GM18858 (cell line): Measurements from ENCODE around the gene ADGRV1.
A peak's percentile ranks its signal among the peaks of the same experiment; 100 is the strongest.
"Not testable (repeated sequence)": the region's sequence is repeated elsewhere in the genome, so short reads cannot be mapped to it uniquely, and the experiment has no call there.

Experiments
- ATAC-seq: cut with Tn5 transposase; IDR thresholded peaks from one replicate; pipeline ENCODE4 v1.9.1; 2021; ENCODE audit not compliant: unreplicated experiment

ADGRV1 gene

DNA sequence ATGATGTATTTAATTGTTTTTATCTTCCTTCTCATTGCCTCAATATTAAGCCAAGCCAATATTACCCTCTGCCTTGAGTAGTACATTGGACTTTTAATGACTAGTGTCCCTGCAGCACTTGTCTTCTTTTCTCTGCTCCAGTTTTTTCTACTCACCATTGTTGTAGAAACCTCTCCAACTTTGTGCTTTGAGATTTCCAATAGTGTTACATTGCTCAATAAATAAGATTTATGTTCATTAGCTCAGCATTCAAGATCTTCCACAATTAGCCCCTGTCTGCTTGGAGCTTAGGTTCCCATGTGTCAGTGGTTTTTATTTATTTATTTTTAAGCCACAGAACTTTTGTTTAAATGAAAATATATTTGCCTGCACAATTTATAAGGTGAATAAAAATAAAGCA is 145.3 kb downstream of the ADGRV1 start:
- ATAC-seq = no peak

GRCh38 chr5:90707698-90708097 is 149.1 kb downstream of the ADGRV1 start:
- ATAC-seq = no peak

DNA sequence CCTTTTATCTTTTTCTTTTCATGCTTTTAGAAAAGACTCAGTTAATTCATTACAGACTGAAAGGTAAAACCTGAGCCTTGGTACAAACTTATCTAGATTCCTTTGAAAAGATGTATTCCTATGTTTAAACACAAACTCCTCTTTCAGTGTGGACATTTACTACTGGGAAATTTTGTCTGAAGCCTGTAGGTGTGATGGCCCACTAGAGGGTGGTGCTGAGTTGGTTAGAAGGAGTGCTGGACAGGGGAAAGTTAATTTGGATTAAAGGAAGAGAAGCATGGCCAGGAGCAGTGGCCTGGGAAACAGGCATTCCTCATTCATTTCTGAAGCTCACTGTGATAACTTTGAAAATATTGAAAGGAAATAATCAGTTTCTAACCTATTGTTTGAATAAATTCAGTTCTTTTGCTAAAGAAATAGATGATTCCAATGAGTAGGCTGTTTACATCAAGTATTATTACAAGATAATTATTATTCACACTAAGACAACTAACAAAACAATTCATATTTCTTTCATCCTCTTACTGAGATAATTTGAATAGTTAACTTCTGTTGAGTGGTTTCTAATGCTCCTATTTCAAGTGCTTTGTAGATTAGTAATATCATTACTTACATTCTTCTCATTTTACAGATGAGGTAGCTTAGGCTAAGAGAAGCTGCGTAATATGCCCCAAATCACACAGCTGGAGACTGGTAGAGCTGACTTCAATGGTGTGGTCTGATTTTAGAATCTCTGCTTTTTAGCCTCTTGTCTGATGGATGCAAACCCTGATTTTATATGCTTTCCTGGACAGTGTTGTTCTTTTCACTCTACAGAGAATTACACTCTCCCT is 150.9 kb downstream of the ADGRV1 start:
- ATAC-seq = peak; percentile 54

DNA sequence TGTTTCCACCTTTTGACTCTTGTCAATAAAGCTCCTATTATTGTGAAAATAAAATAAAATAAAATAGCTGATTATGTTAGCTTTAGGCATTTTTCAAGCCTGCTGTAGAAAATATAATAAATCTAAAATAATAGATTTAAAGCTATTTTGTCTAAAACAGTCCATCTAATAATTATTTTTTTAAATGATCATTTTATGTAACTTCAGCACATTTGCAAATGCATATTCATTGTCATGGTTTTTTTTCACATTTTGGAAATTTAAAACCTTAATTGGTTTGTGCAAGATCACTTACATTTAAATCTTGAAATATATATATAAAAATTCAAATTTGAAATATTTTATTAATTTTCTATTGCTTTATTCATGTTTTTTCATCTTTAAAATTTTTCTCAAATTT is 159.8 kb downstream of the ADGRV1 start:
- ATAC-seq = no peak

DNA sequence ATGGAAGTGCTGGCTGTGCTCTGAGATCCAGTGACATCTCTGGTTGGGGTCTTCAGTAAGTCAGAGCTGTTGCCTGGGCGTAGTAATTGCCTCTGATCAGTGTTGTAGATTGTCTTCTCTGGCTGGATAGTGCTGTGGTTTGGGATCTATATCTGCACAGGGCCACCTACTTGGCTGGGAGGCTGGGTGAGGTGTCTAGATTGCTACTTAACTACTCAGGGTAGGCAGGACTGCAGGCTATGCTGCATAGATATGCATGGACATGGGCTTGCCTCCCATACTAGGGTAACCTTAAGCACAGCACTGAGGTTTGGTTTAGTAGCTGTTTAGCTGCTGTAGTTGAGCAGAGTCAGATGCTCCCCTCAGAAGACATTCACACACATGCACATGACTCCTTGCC is 181.0 kb downstream of the ADGRV1 start:
- ATAC-seq = no peak

GRCh38 chr5:90740244-90740799 is 181.7 kb downstream of the ADGRV1 start:
- ATAC-seq = no peak

- no peak for ATAC-seq
These were observed 182.5 kb downstream of the ADGRV1 start for GRCh38 chr5:90741022-90741564.

GRCh38 chr5:90746119-90746518 is 187.5 kb downstream of the ADGRV1 start:
- no peak for ATAC-seq

- ATAC-seq = no peak
These were observed 188.6 kb downstream of the ADGRV1 start for GRCh38 chr5:90747175-90747574.

- ATAC-seq = no peak
These were observed 189.1 kb downstream of the ADGRV1 start for GRCh38 chr5:90747693-90748092.

- no peak for ATAC-seq
These were observed 200.5 kb downstream of the ADGRV1 start for GRCh38 chr5:90759119-90759518.

DNA sequence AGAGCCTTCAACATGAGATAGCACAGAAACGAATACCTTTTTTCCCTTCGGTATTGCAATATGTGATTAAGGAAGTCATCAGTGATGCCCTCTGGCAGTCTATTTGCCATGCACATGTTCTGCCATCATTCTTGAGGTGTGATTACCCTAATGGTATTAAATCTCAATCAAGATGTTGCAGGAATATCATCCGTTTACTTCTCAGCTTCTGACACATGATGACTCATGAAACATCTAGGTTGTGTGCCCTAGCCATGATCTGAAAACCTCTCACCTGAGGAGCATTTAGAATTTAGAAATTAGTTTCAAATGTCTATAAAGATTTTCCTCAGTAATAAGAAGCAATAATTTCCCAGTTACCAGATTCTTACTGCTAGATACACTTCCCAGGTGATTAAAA is 209.1 kb downstream of the ADGRV1 start:
- ATAC-seq = no peak

- not testable (repeated sequence) for ATAC-seq
These were observed 211.5 kb downstream of the ADGRV1 start for GRCh38 chr5:90770006-90770541.

GRCh38 chr5:90777959-90778358 is 219.4 kb downstream of the ADGRV1 start:
- ATAC-seq = no peak

DNA sequence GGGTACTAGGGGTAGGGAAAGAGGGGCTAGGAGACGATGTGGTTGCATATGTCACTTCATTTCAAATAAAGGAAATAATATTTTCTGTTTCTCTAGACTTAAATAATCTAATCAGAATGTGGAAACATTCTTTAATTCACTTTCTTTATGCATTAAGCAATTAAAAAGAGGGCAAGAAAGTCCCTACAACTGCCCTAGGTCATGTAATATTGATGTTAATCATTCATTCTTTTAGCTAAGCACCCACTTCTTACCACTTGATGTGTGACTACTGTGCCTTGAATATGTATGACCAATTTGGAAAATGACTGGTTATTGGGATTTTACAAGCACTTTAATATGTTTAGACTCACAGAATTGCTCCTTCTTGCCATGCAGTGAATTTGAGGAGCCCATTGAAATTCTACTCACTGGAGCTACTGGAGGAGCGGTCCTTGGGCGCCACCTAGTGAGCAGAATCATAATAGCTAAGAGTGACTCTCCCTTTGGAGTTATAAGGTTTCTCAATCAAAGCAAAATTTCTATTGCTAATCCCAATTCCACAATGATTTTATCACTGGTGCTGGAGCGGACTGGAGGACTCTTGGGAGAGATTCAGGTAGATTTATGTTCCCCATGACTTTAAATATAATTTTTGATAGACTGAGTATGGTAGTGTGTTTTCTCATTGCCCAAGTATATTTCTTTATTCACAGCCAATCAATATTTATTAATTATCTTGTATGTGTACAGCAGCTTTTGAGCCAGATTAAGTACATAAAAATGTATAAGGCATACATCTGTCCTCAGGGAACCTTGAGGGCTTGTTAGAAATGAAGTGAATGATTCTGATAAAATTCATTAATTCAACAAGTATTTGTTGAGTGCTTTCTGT is 225.1 kb downstream of the ADGRV1 start:
- peak; percentile 94 for ATAC-seq

- ATAC-seq = no peak
These were observed 228.2 kb downstream of the ADGRV1 start for GRCh38 chr5:90786756-90787155.

GRCh38 chr5:90792725-90793124 is 234.1 kb downstream of the ADGRV1 start:
- no peak for ATAC-seq

DNA sequence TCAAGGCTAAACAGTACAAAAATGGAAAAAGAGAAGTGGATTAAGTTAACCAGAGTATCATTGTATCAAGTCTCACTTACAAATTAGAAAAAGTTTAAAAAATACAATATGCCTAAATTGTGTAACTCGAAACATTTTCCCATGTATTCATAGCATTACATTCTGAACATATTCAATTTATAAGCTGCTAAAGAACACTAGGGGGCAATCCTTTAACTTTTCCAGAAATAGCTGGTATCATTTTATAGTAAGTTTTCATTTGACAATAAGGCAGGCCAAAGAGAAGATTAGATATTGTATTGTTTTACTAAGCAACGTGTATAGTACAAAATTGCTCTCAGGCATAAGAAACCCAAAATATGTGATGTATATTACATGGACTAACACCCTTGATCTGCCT is 234.6 kb downstream of the ADGRV1 start:
- ATAC-seq = no peak

DNA sequence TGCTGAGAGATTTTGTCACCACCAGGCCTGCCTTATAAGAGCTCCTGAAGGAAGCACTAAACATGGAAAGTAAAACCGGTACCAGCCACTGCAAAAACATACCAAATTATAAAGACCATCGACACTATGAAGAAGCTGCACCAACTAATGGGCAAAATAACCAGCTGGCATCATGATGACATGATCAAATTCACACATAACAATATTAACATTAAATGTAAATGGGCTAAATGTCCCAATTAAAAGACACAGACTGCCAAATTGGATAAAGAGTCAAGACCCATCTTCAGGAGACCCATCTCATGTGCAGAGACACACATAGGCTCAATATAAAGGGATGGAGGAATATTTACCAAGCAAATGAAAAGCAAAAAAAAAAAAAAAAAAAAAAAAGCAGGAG is 238.3 kb downstream of the ADGRV1 start:
- not testable (repeated sequence) for ATAC-seq

DNA sequence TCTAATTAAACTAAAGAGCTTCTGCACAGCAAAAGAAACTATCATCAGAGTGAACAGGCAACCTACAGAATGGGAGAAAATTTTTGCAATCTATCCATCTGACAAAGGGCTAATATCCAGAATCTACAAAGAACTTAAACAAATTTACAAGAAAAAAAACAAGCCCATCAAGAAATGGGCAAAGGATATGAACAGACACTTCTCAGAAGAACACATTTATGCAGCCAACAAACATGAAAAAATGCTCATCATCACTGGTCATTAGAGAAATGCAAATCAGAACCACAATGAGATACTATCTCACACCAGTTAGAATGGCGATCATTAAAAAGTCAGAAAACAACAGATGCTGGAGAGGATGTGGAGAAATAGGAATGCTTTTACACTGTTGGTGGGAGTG is 241.5 kb downstream of the ADGRV1 start:
- ATAC-seq = not testable (repeated sequence)

DNA sequence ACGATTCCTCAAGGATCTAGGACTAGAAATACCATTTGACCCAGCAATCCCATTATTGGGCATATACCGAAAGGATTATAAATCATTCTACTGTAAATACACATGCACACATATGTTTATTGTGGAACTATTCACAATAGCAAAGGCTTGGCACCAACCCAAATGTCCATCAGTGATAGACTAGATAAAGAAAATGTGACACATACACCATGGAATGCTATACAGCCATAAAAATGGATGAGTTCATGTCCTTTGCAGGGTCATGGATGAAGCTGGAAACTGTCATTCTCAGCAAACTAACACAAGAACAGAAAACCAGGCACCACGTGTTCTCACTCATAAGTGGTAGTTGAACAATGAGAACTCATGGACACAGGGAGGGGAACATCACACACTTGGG is 241.9 kb downstream of the ADGRV1 start:
- ATAC-seq = not testable (repeated sequence)
